Osteocyte (in vitro differentiated cells): ENCODE data around the gene COL19A1. TPM values are rescaled to one million over a fixed set of nuclear protein-coding genes. Genes with fewer than 3 reads are reported as not detected.

Experiments
- DNase-seq: peaks from one replicate; pipeline ENCODE4 v3.0.0; 2021; ENCODE audit warnings: mixed read lengths; ENCODE audit not compliant: unreplicated experiment; ENCODE audit errors: extremely low spot score
- H3K27ac Mint-ChIP-seq: one replicate; pipeline ENCODE4 v1.8.0; 2021; ENCODE audit warnings: mild to moderate bottlenecking, mixed read lengths; ENCODE audit not compliant: unreplicated experiment
- H3K27me3 Mint-ChIP-seq: one replicate; pipeline ENCODE4 v1.8.0; 2021; ENCODE audit warnings: mixed read lengths; ENCODE audit not compliant: unreplicated experiment
- H3K36me3 Mint-ChIP-seq: one replicate; pipeline ENCODE4 v1.8.0; 2021; ENCODE audit warnings: mixed read lengths; ENCODE audit not compliant: unreplicated experiment
- H3K4me1 Mint-ChIP-seq: one replicate; pipeline ENCODE4 v1.8.0; 2021; ENCODE audit warnings: mixed read lengths; ENCODE audit not compliant: unreplicated experiment
- H3K4me3 Mint-ChIP-seq: one replicate; pipeline ENCODE4 v1.8.0; 2021; ENCODE audit warnings: mild to moderate bottlenecking, moderate library complexity, mixed read lengths; ENCODE audit not compliant: unreplicated experiment
- H3K9me3 Mint-ChIP-seq: one replicate; pipeline ENCODE4 v1.8.0; 2021; ENCODE audit warnings: mixed read lengths; ENCODE audit not compliant: unreplicated experiment
- CTCF ChIP-seq: fragments of 200-600 bp; sonication (generic); IDR thresholded peaks from 2 replicates; pipeline ENCODE4 v1.5.0; 2021; ENCODE audit warnings: antibody characterized with exemption, mild to moderate bottlenecking, moderate library complexity
- total RNA-seq: library from RNA; stranded (reverse); gene quantifications from 2 replicates; pipeline ENCODE4 v1.2.1, GENCODE V29; 2021

COL19A1 gene
- total RNA-seq, 1 donor from 2014 or later, result not detected

- H3K4me1 Mint-ChIP-seq, result peaks cover 7% of the 10 kb centered on the region
- DNase-seq, result no peak
- H3K27me3 Mint-ChIP-seq, result peaks cover 38% of the 10 kb centered on the region
- no peak for TF ChIP-seq CTCF
- H3K27ac Mint-ChIP-seq, result no peak overlapping the region
- no peaks in the 10 kb centered on the region for H3K36me3 Mint-ChIP-seq
- H3K4me3 Mint-ChIP-seq, result no peak overlapping the region
- H3K9me3 Mint-ChIP-seq, result no peaks in the 10 kb centered on the region
Observed at GRCh38 chr6:70168681-70169377, 302.5 kb downstream of the COL19A1 start.

- no peaks in the 10 kb centered on the region for H3K36me3 Mint-ChIP-seq
- no peaks in the 10 kb centered on the region for H3K9me3 Mint-ChIP-seq
- no peak overlapping the region for H3K4me3 Mint-ChIP-seq
- TF ChIP-seq CTCF, result no peak
- DNase-seq, result no peak
- H3K4me1 Mint-ChIP-seq, result peaks cover 4% of the 10 kb centered on the region
- peaks cover 28% of the 10 kb centered on the region for H3K27me3 Mint-ChIP-seq
- H3K27ac Mint-ChIP-seq, result no peak overlapping the region
Observed at GRCh38 chr6:70171236-70171635, 304.9 kb downstream of the COL19A1 start.

GRCh38 chr6:70172252-70172651, 305.9 kb downstream of the COL19A1 start:
- TF ChIP-seq CTCF, result no peak
- DNase-seq, result no peak
- no peaks in the 10 kb centered on the region for H3K9me3 Mint-ChIP-seq
- H3K36me3 Mint-ChIP-seq, result no peaks in the 10 kb centered on the region
- no peak overlapping the region for H3K4me3 Mint-ChIP-seq
- no peak overlapping the region for H3K27ac Mint-ChIP-seq
- H3K4me1 Mint-ChIP-seq, result no peaks in the 10 kb centered on the region
- peaks cover 19% of the 10 kb centered on the region for H3K27me3 Mint-ChIP-seq

GRCh38 chr6:70175770-70176169, 309.4 kb downstream of the COL19A1 start:
- Mint-ChIP-seq H3K27ac (no peak overlapping the region), H3K27me3 (peaks cover 3% of the 10 kb centered on the region)

More at GRCh38 chr6:70175770-70176169, 309.4 kb downstream of the COL19A1 start:
- peaks cover 4% of the 10 kb centered on the region for H3K9me3 Mint-ChIP-seq
- no peaks in the 10 kb centered on the region for H3K36me3 Mint-ChIP-seq
- DNase-seq, result no peak
- no peak for TF ChIP-seq CTCF
- H3K4me3 Mint-ChIP-seq, result no peak overlapping the region
- no peaks in the 10 kb centered on the region for H3K4me1 Mint-ChIP-seq
